ENCODE results near the gene ZSWIM1.
"Not testable (repeated sequence)": the region's sequence is repeated elsewhere in the genome, so short reads cannot be mapped to it uniquely, and the experiment has no call there.

The ZSWIM1 gene

DNA sequence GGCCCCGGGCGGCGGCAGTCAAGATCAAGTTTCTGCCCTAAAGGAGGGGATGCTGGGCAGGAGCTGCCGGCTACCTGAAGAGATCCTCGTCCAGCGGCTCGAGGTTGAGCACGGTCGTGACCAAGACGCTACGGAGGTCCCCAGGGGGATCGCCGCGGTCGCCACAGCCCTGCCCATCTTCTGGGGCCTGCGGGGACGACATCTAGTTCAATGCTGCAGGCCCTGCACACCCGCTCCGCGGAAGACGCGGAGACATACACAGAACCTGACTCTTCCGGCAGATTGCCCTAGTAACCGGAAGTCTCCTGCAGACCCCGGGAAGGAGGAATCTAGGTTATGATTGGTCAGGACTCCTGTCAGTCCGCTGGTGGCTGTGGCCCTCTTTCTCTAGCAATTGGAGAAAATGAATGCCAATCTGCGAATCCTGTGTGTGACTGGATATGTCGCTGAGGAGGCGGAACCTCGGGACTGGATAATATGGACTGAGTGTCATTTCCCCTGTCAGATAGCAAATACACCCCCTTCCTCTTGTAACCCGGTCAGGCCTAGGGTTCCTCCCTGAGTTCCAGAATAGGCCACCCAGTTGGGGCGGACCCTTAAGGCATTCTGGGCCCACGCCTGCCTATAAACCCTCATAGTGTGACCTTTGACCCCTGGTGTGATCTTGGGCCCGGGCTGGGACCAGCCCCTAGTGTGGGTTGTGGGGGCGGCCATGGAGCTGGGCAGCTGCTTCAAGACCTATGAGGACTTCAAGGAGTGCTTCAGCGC lies 23.7 kb upstream of the ZSWIM1 start, which contains the start of the genes ACOT8 and ZSWIM3:
Gene ACOT8 (minus strand): TSS at position 279 of the 768 bp plus-strand sequence. CDS start 77 bp downstream, at position 202.
Gene ZSWIM3 (plus strand): TSS at position 501 of the 768 bp plus-strand sequence. CDS start 212 bp downstream, at position 713.
- peak; percentile 93 for FAIRE-seq

- no peak for FAIRE-seq
Measured at GRCh38 chr20:45857882-45858216, 23.2 kb upstream of the ZSWIM1 start.

DNA sequence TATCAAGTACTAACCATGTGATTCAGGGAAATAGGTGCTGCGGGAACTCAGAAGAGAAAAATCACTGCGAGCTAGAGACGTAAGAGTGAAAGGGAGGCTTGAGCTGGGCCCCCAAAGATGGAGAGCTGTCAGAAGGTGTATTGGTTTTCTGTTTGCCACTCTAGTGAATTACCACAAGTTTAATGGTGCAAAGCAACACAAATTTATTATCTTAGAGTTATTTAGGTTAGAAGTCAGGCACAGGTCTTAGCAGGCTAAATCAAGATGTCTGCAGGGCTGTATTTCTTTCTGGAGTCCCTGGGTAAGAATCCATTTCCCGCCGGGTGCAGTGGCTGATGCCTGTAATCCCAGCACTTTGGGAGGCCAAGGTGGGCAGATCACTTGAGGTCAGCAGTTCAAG lies 21.1 kb upstream of the ZSWIM1 start:
- FAIRE-seq = no peak

DNA sequence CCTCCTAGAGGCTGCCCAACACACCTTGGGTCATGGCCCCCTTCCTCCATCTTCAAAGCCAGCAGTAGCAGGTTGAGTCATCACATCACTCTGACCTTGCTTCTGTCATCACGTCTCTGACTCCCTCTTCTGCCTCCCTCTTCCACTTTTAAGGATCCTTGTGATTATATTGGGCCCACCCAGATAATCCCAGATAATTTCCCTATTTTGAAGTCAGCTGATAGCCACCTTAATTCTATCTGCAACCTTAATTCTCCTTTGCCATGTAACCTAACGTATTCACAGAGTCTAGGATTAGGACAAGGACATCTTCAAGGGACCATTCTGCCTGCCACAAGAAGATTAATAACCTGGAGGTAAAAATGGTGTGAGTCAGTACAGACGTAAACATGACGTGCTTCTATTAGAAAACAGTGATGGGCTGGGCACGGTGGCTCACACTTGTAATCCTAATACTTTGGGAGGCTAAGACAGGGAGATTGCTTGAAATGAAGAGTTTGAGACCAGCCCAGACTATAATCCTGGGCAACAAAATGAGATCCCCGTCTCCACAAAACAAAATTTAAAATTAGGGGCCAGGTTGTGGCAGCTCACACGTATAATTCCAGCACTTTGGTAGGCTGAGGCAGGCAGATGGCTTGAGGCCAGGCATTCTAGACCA lies 20.3 kb upstream of the ZSWIM1 start:
- no peak for FAIRE-seq

DNA sequence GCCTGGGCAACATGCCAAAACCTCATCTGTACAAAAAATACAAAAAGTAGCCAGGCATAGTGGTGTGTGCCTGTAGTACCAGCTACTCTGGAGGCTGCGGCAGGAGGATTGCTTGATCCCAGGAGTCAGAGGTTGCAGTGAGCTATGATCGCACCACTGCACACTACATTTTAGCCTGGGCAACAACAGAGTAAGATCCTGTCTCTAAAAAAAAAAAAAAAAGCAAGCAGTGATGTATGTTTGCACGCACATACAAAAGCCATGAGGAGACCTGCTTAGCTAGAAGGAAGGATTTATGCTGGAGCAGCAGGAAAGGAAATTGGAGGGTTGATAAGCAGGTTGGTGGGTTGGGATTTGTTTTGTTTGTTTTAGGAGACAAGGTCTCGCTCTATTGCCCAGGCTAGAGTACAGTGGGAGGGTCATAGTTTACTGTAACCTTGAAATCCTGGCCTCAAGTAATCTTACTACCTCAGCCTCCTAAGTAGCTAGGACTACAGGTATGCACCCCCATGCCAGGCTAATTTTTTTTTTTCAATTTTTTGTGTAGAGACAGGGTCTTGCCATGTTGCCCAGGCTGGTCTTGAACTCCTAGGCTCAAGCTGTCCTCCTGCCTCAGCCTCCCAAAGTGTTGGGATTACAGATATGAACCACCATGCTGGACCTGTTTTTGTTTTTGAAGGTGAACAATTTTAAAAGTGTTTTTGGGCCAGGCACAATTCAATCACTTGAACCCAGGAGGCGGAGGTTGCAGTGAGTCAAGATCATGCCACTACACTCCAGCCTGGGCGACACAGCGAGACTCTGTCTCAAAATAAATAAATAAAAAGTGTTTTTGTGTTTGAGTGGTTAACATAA lies 19.6 kb upstream of the ZSWIM1 start:
- no peak for FAIRE-seq

DNA sequence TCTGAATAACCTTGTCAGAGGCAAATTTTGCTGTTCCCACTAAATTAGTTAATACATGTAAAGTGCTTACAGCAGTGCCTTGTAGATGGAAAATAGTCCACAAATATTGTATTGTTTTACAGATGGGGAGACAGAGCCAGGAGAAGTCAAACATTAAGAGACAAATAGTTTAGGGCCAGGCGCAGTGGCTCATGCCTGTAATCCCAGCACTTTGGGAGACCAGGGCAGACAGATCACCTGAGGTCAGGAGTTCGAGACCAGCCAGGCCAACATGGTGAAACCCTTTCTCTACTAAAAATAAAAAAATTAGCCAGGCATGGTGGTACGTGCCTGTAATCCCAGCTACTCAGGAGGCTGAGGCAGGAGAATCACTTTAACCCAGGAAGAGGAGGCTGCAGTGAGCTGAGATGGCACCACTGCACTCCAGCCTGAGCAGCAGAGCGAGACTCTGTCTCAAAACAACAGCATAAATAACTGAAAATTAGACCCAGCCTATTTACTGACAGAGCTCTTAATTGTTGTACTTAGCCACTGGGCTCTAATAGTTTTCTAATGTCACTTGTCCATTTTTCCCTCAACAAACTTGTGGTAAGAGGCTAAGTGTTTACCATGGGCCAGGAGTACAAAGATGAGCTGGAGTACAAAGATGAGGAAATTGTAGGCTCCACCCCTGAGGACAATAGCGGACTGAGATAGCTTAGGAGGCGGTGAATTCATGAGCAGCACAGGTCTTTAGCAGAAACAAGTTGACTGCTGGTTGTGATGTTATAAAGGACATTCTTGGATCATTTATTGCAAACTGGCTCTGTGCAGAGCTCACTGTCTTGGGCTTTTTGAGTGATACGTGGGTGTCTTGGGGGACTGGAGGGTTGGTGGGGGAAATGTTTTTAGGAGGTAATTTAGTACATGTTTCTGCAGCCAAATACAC lies 17.2 kb upstream of the ZSWIM1 start:
- FAIRE-seq = no peak

- FAIRE-seq = no peak
Measured at GRCh38 chr20:45866454-45866853, 14.6 kb upstream of the ZSWIM1 start.

DNA sequence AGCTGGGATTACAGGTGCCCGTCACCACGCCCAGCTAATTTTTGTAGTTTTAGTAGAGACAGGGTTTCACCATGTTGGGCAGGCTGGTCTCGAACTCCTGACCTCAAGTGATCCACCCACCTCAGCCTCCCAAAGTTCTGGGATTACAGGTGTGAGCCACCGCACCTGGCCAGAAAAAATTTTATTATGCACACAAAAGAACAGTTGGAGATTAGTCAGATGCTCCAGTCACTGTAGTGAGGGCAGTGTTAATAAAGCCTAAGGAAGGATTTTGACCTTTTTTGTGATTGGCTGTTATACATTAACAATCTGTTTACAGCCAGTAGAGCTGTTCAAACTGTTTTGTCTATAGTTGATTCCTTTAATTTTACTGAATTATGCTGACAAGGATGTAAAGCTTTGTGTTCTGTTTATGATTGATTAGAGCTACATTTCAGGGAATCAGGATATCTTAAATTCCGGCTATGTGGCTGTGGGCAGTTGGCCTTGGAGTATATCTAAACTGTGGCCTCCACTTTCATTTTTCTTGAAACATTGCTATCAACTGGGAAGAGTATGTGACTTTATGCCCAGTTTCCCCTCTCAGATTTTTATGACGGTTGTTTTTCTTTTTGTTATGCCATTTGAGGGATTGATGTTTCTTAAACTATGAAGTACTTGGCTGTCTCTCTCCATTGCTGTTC lies 13.8 kb upstream of the ZSWIM1 start:
- FAIRE-seq = no peak

- FAIRE-seq = no peak
Measured at GRCh38 chr20:45867819-45868176, 13.2 kb upstream of the ZSWIM1 start.

DNA sequence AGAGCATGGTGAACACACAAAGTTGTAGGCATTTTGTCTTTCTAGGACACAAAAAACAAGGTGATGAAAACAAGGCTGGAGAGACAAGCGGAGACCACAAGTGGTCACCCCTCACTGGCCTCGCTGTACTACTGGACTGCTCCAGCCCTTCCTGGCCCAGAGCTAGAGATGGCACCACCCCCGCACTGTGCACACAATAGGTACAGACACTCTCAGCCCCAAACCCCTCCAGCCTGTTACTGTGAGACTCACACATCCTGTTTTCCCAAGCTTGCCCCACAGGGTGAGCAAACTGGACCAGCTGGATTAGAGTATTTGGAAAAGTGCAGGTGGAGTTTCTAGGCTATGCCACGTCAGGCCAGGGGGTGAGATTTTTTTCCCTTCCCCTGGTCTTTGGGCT lies 8.4 kb upstream of the ZSWIM1 start:
- no peak for FAIRE-seq

DNA sequence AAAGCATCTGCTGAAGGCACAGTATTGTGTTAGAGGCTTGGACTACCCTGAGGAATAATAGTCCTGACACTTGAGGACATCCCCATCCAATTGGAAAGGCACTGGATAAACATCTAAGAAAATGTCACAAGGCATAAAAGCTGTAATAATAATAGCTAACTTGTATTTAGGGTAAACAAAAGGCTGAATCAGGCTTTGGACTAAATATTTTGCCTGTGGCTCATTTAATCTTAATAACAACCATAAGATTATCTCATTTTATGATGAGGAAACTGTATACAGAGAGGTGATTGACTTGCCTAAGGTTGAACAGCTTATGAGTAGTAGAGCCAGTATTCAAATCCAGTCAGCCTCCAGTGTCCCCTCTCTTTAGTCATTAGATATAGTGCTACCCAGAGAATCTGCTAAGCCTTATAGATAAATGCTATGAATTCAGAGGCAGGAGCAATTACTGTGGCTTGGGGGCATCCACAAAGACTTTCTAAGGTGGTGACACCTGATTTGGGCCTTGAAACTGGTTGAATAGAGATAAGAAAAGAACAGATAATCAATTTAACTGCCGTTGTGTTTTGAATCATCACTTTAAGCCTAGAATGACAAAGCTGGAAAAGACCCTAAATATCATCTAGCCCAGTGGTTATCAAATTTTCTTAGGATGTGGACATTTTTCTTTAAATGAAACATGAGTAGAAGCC lies 7.5 kb upstream of the ZSWIM1 start:
- no peak for FAIRE-seq

GRCh38 chr20:45874104-45874481 lies 6.9 kb upstream of the ZSWIM1 start:
- FAIRE-seq = not testable (repeated sequence)

- no peak for FAIRE-seq
Measured at GRCh38 chr20:45874576-45874975, 6.5 kb upstream of the ZSWIM1 start.

- no peak for FAIRE-seq
Measured at GRCh38 chr20:45878076-45878761, 2.8 kb upstream of the ZSWIM1 start.

DNA sequence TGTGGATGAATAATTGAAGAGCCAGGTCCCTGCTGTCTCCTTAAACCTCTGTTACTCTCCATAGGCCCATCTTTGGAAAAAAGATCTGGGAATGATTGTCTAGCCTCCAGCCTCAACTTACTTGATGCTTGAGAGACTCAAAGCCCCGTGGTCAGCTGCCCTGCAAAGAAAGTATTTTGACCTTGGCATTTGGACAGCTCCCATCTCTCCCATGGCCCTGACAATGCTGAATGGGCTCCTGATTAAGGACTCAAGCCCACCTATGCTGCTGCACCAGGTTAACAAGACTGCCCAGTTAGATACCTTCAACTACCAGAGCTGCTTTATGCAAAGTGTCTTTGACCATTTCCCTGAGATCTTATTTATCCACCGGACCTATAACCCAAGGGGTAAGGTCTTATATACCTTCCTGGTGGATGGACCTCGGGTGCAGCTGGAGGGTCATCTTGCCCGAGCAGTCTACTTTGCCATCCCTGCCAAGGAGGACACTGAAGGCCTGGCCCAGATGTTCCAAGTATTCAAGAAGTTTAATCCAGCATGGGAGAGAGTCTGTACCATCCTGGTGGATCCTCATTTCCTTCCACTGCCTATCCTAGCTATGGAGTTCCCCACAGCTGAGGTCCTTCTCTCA lies 1.6 kb downstream of the ZSWIM1 start:
- FAIRE-seq = no peak

- no peak for FAIRE-seq
Measured at GRCh38 chr20:45883100-45883469, 2.1 kb downstream of the ZSWIM1 start.

GRCh38 chr20:45886590-45887345 lies 5.7 kb downstream of the ZSWIM1 start:
- no peak for FAIRE-seq

GRCh38 chr20:45887346-45887715 lies 6.3 kb downstream of the ZSWIM1 start, which contains the start of gene SPATA25:
Gene SPATA25 (minus strand): TSS chr20:45887622. CDS start chr20:45887590, 32 bp downstream.
- FAIRE-seq = no peak

- no peak for FAIRE-seq
Measured at GRCh38 chr20:45888681-45889080, 7.7 kb downstream of the ZSWIM1 start.
